WERI-Rb-1 (cell line): ENCODE data around the gene PPP1R27.

ENCODE experiments used
- DNase-seq: peaks from one replicate; pipeline ENCODE4 v3.0.0-alpha.2; 2020
- H3K27ac ChIP-seq: fragments of 250-450 bp; sonication (Bioruptor Pico); 2 replicates; pipeline ENCODE4 v1.5.1; 2020; ENCODE audit warnings: mild to moderate bottlenecking, moderate library complexity
- H3K27me3 ChIP-seq: fragments of 250-450 bp; sonication (Bioruptor Pico); 2 replicates; pipeline ENCODE4 v1.5.1; 2021; ENCODE audit warnings: mild to moderate bottlenecking, low read depth, moderate library complexity; ENCODE audit not compliant: insufficient read depth, severe bottlenecking
- H3K36me3 ChIP-seq: fragments of 250-450 bp; sonication (Bioruptor Pico); 2 replicates; pipeline ENCODE4 v1.5.1; 2020; ENCODE audit warnings: mild to moderate bottlenecking, moderate library complexity
- H3K4me3 ChIP-seq: 2 replicates; pipeline ENCODE4 v1.5.1; 2011; ENCODE audit warnings: low read depth, mild to moderate bottlenecking, control low read depth, low read length
- H3K9me3 ChIP-seq: fragments of 250-450 bp; sonication (Bioruptor Pico); 2 replicates; pipeline ENCODE4 v1.5.1; 2021; ENCODE audit warnings: mild to moderate bottlenecking, moderate library complexity; ENCODE audit not compliant: severe bottlenecking
- CTCF ChIP-seq: IDR thresholded peaks from 2 replicates; pipeline ENCODE4 v1.5.1; 2011; ENCODE audit warnings: low read depth, mild to moderate bottlenecking, control low read depth, inconsistent platforms, low read length

The PPP1R27 gene

GRCh38 chr17:81814748-81815645 lies 19.9 kb downstream of the PPP1R27 start:
- no peaks in the 10 kb centered on the region for H3K9me3 ChIP-seq
- peak; percentile 94 for DNase-seq
- TF ChIP-seq CTCF = no peak
- no peaks in the 10 kb centered on the region for H3K36me3 ChIP-seq
- peak overlapping the region; percentile 79 for H3K27ac ChIP-seq
- no peak overlapping the region for H3K4me3 ChIP-seq
- no peaks in the 10 kb centered on the region for H3K27me3 ChIP-seq

- peak overlapping the region; percentile 40 for H3K27ac ChIP-seq
- H3K9me3 ChIP-seq = peaks cover 5% of the 10 kb centered on the region
- H3K27me3 ChIP-seq = no peaks in the 10 kb centered on the region
- no peak for DNase-seq
- no peak; the same call in 1 of the 2 replicates for TF ChIP-seq CTCF
- H3K36me3 ChIP-seq = no peaks in the 10 kb centered on the region
- no peak overlapping the region for H3K4me3 ChIP-seq
Measured at GRCh38 chr17:81813861-81814683, 20.8 kb downstream of the PPP1R27 start.

GRCh38 chr17:81813371-81813684 lies 21.5 kb downstream of the PPP1R27 start:
- H3K36me3 ChIP-seq = no peaks in the 10 kb centered on the region
- H3K27ac ChIP-seq = no peak overlapping the region
- TF ChIP-seq CTCF = no peak
- H3K27me3 ChIP-seq = no peaks in the 10 kb centered on the region
- H3K4me3 ChIP-seq = no peak overlapping the region
- peaks cover 9% of the 10 kb centered on the region for H3K9me3 ChIP-seq
- DNase-seq = no peak

GRCh38 chr17:81812571-81813370 lies 22.1 kb downstream of the PPP1R27 start:
- peaks cover 9% of the 10 kb centered on the region for H3K9me3 ChIP-seq
- H3K36me3 ChIP-seq = no peaks in the 10 kb centered on the region
- H3K4me3 ChIP-seq = no peak overlapping the region
- DNase-seq = no peak
- no peaks in the 10 kb centered on the region for H3K27me3 ChIP-seq
- TF ChIP-seq CTCF = no peak
- no peak overlapping the region for H3K27ac ChIP-seq

GRCh38 chr17:81811705-81812570 lies 22.9 kb downstream of the PPP1R27 start:
- Histone ChIP-seq H3K9me3 (peaks cover 9% of the 10 kb centered on the region), H3K27ac (no peak overlapping the region), H3K4me3 (no peak overlapping the region), H3K27me3 (no peaks in the 10 kb centered on the region), H3K36me3 (no peaks in the 10 kb centered on the region)
- DNase-seq = no peak
- no peak for TF ChIP-seq CTCF
